Stomach (tissue), 4 donors: ENCODE data around the gene MATK.

ENCODE experiments used
- POLR2AphosphoS5 ChIP-seq, 3 donors: sonication (generic); formaldehyde crosslinking; IDR thresholded peaks; one replicate each; pipeline ENCODE4 v1.6.1; 2016; ENCODE audit warnings: antibody characterized with exemption in 3 of 3
- TF ChIP-seq, protein P1 (sequence below), 7 experiments: fragments of 450-650 bp in 4 of 7; fragments of 200-600 bp in 3 of 7; sonication (generic) in 3 of 7; IDR thresholded peaks; one replicate each; pipeline ENCODE4 v1.5.1; 2016 to 2019; ENCODE audit warnings: antibody characterized with exemption in 7 of 7, control low read depth in 2 of 7, mild to moderate bottlenecking in 1 of 7

DNA sequence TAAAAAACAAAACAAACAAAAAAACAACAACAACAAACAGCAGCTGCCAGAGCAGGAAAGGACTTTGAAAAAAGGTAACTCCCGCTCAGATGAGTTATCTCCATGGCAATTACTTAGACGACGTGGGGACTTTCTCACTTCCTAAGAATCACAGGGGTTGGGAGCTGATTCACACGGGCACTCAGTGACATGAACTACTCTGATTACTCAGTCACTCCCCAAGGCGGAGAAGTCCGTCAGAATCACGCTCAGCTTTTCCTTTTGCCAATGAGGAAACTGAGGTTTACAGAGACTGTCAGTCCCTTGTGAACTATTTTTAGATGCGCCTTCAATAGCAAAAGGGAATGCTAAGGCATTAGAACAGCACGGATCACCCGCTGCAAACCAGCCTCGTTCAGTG lies 32.3 kb upstream of the MATK start:
- TF ChIP-seq, protein P1, sequence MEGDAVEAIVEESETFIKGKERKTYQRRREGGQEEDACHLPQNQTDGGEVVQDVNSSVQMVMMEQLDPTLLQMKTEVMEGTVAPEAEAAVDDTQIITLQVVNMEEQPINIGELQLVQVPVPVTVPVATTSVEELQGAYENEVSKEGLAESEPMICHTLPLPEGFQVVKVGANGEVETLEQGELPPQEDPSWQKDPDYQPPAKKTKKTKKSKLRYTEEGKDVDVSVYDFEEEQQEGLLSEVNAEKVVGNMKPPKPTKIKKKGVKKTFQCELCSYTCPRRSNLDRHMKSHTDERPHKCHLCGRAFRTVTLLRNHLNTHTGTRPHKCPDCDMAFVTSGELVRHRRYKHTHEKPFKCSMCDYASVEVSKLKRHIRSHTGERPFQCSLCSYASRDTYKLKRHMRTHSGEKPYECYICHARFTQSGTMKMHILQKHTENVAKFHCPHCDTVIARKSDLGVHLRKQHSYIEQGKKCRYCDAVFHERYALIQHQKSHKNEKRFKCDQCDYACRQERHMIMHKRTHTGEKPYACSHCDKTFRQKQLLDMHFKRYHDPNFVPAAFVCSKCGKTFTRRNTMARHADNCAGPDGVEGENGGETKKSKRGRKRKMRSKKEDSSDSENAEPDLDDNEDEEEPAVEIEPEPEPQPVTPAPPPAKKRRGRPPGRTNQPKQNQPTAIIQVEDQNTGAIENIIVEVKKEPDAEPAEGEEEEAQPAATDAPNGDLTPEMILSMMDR (IDR thresholded peaks at IDR 0.05), result no peak
- TF ChIP-seq POLR2AphosphoS5 (IDR thresholded peaks at IDR 0.05), result no peak
